ENCODE measurements around the gene PTPRR.

The PTPRR gene

DNA sequence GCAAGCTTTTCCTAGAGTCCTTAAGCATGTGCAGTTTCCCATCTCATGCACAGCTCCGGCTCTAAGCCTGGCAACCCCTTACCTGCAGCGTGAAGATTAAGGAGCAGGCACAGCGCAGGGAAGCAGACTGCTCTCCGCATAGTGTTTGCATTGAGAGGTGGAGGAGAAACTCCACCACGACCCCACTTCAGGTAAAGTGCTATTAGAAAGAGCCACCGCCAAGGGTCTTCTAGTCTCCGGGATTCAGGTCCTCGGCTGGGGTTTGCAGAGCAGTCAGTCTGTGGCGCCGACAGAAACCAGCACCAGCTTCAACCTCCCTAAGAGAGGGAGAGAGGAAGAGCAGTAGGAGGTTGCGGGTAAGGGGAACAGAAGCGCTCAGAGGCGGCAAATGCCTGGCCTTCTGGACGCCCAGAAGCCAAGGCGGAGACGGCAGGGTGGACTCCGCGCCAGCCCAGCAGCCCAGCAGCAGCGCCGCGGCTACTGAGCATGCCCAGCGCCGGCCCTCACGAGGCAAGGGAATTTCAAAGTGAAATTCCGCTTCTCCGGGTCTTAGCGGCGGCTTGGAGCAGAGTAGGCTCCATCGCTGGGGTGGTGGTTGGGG is at the start of gene PTPRR:
PTPRR (minus strand) TSS at position 488 of the 601 bp plus-strand sequence; CDS start at position 140, 348 bp downstream.
- peak; percentile 41 for DNase-seq

DNA sequence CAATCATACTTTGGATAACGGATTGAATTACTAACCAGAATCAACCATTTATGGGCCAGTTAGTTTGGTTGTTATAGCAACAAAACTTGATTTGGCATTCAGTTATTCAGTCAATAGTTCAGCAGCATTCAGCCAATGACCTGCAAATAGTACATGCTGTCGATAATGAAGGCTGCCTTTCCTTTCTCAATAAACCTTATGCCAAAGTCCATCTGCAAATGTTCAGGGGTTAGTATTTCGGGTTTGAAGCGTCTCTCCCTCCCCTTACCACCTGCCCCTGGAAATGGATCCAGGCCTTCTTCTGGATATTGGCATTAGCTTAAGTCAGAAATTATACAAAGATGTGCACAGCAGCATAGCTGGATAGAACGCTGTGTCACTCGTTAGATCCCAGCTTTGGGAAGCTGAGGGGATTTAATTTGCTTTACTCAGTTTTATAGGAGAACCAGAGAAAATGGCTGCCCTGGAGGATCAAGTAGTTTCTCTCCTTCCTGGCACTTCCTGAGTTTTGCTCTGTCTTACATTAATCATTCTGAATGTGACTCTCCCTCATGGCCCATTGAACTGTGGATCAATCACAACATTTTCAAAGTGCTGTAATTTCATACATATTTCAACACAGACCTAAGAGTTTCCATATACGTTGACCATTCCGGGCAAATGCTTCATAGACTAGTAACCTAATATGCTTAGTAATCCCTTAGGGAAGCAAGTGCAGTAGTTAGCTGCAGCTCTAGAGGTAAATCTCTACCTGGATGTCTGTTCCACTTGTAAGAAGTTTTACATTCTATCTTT is 46.7 kb upstream of the PTPRR start:
- DNase-seq = no peak

- DNase-seq = no peak
These were observed 45.5 kb upstream of the PTPRR start for GRCh38 chr12:70966046-70966445.

DNA sequence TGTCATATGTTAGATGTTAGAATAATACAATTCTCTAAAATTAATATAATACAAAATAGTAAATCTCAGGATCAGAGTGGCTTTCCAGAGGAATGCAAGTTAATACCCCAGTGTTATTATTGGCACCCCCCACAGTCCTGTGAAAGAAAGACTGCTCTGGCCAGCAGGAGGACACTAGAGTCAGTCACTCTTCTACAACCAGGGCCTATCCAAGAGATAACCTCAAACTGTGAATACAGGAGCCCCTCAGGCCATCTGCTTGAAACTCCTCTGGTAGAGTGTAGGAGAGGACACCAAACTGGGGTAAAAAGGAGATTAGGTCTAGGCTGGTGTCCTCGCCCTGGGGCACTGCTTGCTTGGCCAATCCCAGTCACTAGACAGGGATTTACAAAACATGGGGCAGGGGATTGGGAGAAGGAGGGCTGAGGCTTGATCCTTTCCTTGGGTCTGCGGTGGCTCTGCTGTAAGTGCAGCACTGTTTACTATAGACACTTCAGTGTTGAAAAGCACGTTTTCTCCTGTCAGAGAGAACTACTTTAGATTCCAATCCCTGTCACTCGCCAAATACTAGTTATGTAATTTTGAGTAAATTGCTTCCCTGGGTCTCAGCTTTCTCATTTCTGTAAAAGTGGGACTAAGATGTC is 44.5 kb upstream of the PTPRR start:
- DNase-seq = no peak

DNA sequence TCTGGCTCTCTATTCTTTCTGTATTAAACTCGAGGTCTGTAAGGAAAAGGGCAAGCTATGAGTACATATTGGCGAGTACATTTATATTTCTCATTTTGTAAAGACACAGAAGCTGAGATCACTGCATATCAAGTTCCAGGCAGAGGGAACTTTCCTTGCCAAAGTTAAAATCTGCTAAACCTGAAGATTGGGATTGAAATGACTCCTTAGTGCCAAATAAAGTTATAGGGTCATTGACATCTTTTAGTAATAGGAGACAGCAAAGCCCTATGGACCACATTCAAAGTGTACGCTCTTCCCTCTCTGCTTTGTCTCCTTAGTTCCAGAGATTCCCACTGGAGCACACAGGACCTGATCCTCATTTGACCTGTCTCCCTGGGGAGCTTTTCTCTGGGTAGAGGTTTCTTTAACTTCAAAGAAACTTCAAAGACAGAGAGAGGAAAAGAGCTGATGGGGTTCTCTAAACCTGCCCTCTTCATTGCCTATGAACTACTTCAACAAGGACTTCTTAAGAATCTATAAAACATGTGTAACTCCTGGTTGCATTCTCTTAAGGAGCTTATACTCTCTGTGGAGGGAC is 42.6 kb upstream of the PTPRR start:
- no peak for DNase-seq

DNA sequence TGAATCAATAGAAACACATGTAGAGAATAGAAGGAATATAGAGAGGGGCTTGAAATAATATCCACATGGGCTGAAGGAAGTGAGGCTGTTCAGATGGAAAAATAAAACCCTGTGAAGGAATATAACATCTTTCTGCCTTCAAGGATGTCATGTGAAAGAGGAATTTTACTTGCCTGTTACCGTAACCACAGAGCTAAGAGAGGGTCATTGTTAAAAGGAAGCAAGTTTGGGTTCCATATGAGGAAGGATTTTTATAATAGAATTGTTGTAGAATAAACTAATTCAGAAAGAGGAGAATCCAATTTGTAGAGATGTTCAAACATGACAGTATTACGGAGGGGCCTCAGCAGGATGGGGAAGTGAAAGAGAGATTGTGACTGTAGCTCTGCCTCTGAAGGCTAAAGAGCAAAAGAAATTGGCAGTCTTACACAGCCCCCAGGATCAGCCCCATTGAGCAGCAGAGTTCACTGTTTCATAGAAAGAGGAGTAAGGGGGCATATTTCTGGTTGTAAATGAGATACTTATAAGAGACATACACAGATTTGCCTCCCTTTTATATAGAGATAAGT is 41.8 kb upstream of the PTPRR start:
- DNase-seq = no peak

- no peak for DNase-seq
These were observed 39.9 kb upstream of the PTPRR start for GRCh38 chr12:70960484-70960883.

GRCh38 chr12:70955415-70955814 is 34.9 kb upstream of the PTPRR start:
- no peak for DNase-seq

GRCh38 chr12:70950451-70950850 is 29.9 kb upstream of the PTPRR start:
- no peak for DNase-seq

GRCh38 chr12:70948976-70949336 is 28.4 kb upstream of the PTPRR start:
- DNase-seq = no peak

DNA sequence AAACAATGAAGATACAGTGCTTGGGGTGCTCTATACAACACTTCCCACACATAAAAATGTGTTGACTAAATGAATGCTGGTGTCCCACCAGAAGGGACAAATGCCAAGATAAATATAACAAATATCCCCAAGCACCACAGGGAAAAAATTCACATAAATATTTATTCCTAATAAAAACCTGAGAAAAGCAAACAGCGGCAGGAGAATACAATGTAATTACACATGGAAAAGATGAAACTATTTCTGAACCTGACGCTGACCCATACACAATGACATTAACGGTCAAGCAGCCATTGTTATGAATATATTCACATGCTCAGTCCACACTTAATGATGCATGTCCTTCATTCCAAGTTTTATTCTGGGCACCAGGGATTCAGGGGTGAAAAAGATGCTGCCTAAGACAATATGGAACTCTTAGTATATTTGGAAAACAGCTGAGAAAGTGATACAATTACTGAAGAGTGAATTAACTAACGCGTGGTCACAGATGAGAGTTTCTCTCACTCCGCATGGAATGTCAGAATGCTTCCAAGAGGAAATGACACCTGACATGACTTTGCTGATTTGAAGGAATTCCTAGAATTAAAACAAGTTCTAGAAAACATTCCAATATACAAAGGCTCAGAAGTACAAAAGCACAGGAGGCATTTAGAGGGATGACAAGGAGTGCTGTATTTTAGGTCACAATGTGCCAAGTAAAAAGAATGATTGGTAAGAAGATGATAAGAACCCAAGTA is 27.9 kb upstream of the PTPRR start:
- DNase-seq = no peak

DNA sequence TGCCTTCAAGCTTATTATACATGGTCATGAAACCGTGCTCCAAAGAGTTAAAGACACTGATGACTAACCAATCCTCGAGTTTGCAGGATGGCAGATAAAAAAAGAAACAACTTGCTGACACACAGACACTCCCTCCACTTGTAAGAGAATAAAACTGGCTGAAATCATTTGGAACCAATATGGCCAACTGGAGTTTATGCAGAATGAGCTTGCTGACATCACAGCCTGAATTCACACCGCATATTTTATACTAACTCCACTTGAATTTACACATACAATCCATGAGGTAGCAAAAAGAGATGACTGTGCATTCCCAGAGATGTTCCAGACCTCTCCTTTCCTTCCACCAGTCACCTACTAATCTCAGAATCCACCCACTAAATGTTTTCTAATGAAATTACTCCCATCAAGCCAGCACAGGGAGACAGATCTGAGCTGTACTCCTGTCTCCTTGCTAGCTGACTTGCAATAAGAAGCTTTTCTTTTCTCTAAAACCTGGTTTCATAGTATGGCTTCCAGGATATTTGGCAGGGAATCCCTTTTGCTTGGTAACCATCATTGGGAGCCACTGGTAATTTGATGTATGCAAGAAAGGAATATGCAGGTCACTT is 15.8 kb upstream of the PTPRR start:
- no peak for DNase-seq

DNA sequence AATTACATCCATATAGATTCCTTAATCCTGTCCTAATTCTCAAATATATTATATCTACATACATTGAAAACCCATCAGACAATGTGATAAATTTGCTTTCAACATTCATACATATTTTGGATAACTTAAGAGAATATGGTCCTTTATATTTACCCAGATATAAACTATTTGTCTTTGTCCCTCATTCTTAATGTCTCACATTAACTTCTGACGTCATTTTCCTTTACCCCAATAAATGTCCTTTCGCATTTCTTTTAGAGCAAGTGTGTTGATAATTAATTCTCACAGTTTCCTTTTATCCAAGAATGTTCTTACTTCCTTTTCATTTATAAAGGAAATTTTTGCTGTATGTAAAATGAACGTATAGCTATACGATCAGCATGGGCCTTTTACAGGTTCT is 12.6 kb upstream of the PTPRR start:
- DNase-seq = no peak

GRCh38 chr12:70929029-70929428 is 8.5 kb upstream of the PTPRR start:
- no peak for DNase-seq

DNA sequence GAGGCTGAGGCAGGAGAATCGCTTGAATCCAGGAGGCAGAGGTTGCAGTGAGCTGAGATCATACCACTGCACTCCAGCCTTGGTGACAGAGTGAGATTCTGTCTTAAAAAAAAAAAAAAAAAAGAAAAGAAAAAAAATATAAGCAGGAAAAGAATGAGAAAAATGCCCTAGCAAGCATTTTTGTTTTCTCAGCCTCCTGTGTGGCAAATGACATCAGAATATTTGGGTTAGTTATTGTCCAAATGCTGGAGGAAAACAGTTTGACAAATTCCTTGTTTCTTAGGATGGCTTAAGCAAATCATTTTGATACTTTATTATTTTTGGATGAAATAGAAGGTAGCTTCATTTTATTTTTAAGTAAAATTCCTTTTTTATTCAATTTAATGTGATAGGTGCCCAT is 7.5 kb upstream of the PTPRR start:
- DNase-seq = no peak

GRCh38 chr12:70927356-70927755 is 6.8 kb upstream of the PTPRR start:
- DNase-seq = no peak

- DNase-seq = no peak
These were observed 5.0 kb upstream of the PTPRR start for GRCh38 chr12:70925539-70925938.

DNA sequence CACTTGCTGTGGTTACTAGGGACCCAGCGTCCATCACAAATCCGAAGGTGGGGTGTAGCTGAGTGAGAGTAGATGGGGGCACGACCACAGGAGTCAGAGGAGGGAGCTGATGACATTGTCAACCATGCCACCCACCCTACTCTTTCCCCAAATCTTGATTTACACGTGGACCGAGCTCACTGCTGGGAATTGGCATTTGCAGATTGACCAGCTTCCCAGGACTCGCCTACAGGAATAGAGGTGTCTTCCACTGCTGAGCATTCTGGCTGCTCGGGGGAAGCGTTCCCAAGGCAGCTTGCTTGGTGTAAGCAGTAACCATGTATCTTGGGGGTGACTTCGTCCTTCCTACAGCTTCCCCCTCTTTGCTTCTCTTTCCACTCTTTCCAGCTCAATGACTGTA is 353 bp upstream of the PTPRR start:
- DNase-seq = no peak

DNA sequence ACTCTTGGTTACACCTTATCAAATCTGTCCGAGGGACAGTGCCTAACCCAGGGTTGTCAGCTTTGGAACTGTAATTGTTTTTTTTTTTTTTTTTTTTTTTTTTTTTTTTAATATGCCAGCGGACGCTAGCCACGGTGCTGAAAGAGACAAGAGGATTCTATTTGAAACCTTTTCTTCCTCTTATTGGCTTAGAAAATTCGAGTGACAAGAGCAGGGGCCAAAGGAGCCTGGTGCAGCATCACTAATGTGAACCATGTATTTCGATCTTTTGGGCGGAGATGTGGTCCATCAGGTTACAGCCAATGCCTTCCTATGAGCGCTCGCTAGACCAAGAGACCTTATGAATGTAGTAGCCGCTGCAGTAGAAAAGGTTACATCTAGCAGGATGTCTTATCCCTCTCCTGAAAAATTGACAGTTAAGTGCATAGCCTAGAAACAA is 922 bp downstream of the PTPRR start:
- DNase-seq = no peak

GRCh38 chr12:70919176-70919575 is 1.4 kb downstream of the PTPRR start:
- no peak for DNase-seq

GRCh38 chr12:70918321-70918720 is 2.2 kb downstream of the PTPRR start:
- no peak for DNase-seq

- DNase-seq = no peak
These were observed 9.9 kb downstream of the PTPRR start for GRCh38 chr12:70910666-70911065.
